Activated naive CD4-positive, alpha-beta T cell treated with Interleukin-2 at 50 U/mL for 16 hours (primary cell): ENCODE results near the gene PLA2G12B.
"Not testable (repeated sequence)": the region's sequence is repeated elsewhere in the genome, so short reads cannot be mapped to it uniquely, and the experiment has no call there.

ENCODE experiments used
- DNase-seq: peaks from one replicate; pipeline ENCODE4 v3.0.0-alpha.2; 2020

The PLA2G12B gene

GRCh38 chr10:72932259-72933015 is 22.2 kb downstream of the PLA2G12B start:
- no peak for DNase-seq

- no peak for DNase-seq
These were observed 24.3 kb downstream of the PLA2G12B start for GRCh38 chr10:72930276-72930675.

- DNase-seq, result no peak
These were observed 25.8 kb downstream of the PLA2G12B start for GRCh38 chr10:72928798-72929197.

- DNase-seq, result no peak
These were observed 27.1 kb downstream of the PLA2G12B start for GRCh38 chr10:72927485-72927884.

- no peak for DNase-seq
These were observed 28.6 kb downstream of the PLA2G12B start for GRCh38 chr10:72925951-72926465.

- DNase-seq, result no peak
These were observed 30.3 kb downstream of the PLA2G12B start for GRCh38 chr10:72924351-72924750.

GRCh38 chr10:72921147-72921683 is 33.4 kb downstream of the PLA2G12B start:
- DNase-seq, result not testable (repeated sequence)

GRCh38 chr10:72918352-72918751 is 36.3 kb downstream of the PLA2G12B start:
- no peak for DNase-seq

- DNase-seq, result not testable (repeated sequence)
These were observed 36.7 kb downstream of the PLA2G12B start for GRCh38 chr10:72917803-72918332.

GRCh38 chr10:72917201-72917600 is 37.4 kb downstream of the PLA2G12B start:
- not testable (repeated sequence) for DNase-seq

- no peak for DNase-seq
These were observed 41.3 kb downstream of the PLA2G12B start for GRCh38 chr10:72913287-72913686.

GRCh38 chr10:72912736-72913135 is 41.9 kb downstream of the PLA2G12B start:
- DNase-seq, result no peak

- no peak for DNase-seq
These were observed 42.8 kb downstream of the PLA2G12B start for GRCh38 chr10:72911758-72912157.

- no peak for DNase-seq
These were observed 43.9 kb downstream of the PLA2G12B start for GRCh38 chr10:72910705-72911104.

- DNase-seq, result no peak
These were observed 48.2 kb downstream of the PLA2G12B start for GRCh38 chr10:72906446-72906845.

- no peak for DNase-seq
These were observed 49.8 kb downstream of the PLA2G12B start for GRCh38 chr10:72904806-72905205.

GRCh38 chr10:72903941-72904446 is 50.6 kb downstream of the PLA2G12B start:
- not testable (repeated sequence) for DNase-seq

- DNase-seq, result no peak
These were observed 55.1 kb downstream of the PLA2G12B start for GRCh38 chr10:72899545-72899944.

GRCh38 chr10:72898616-72899015 is 56.0 kb downstream of the PLA2G12B start:
- DNase-seq, result no peak

- no peak for DNase-seq
These were observed 59.3 kb downstream of the PLA2G12B start for GRCh38 chr10:72895236-72895850.

GRCh38 chr10:72893136-72893798 is 61.3 kb downstream of the PLA2G12B start, which contains the start of gene OIT3:
TSS of gene OIT3 (plus strand) at chr10:72893739. CDS start at chr10:72893799, 60 bp downstream.
- DNase-seq, result no peak

- no peak for DNase-seq
These were observed 64.5 kb downstream of the PLA2G12B start for GRCh38 chr10:72890086-72890485.

GRCh38 chr10:72889391-72889831 is 65.2 kb downstream of the PLA2G12B start:
- DNase-seq, result no peak
